ENCODE results near the gene ACBD4. TPM values are rescaled to one million over a fixed set of nuclear protein-coding genes. Genes with fewer than 3 reads are reported as not detected.

Gene ACBD4
- total and polyA plus RNA-seq, 7 donors = 13.2 to 36.5 (median 21.2) TPM

GRCh38 chr17:45156242-45156641, 20.8 kb downstream of the ACBD4 start:
- no peak for DNase-seq
- peak overlapping the region; percentile 30 to 99 (median 43) for H3K27ac ChIP-seq
- no peaks in the 10 kb centered on the region for H3K9me3 ChIP-seq
- H3K27me3 ChIP-seq = no peaks in the 10 kb centered on the region
- H3K4me1 ChIP-seq = peaks cover 0 to 80% (median 69%) of the 10 kb centered on the region in 4 donors
- intact Hi-C loops (cut with DNase I) = no loop called here
- no peak for TF ChIP-seq CTCF (IDR thresholded peaks at IDR 0.05)
- TF ChIP-seq POLR2A (IDR thresholded peaks at IDR 0.05) = no peak
- no peak for TF ChIP-seq POLR2AphosphoS5 (IDR thresholded peaks at IDR 0.05)
- no peak for TF ChIP-seq EP300 (IDR thresholded peaks at IDR 0.05)
- H3K36me3 ChIP-seq = no peaks in the 10 kb centered on the region
- 78 to 93% methylated on average over 3 of the region's 3 CpGs for WGBS, 2 donors
- no peak overlapping the region for H3K4me3 ChIP-seq

- intact Hi-C loops (cut with DNase I) = loop anchor here (1.0 to 5.0 kb wide), 2 partner anchors 12 to 37 kb away; partner anchors contain the start of gene HEXIM1
These were observed 25.2 kb downstream of the ACBD4 start for GRCh38 chr17:45160447-45161287.

GRCh38 chr17:45161288-45162024, 26.0 kb downstream of the ACBD4 start, which contains the start of gene HEXIM2:
Gene HEXIM2, plus strand, starts transcription at chr17:45161875. Its CDS starts 919 bp downstream, at chr17:45162794.
- Histone ChIP-seq H3K27me3 (no peaks in the 10 kb centered on the region), H3K4me1 (peaks cover 0 to 51% (median 44%) of the 10 kb centered on the region in 4 donors), H3K4me3 (peak within 1 kb of the TSS; percentile 83 to 91 (median 88)), H3K9me3 (no peaks in the 10 kb centered on the region), H3K27ac (peak within 1 kb of the TSS; percentile 98 to 99 (median 99)), H3K36me3 (no peaks in the 10 kb centered on the region)
- peak; percentile 96 to 99 (median 98) for TF ChIP-seq POLR2AphosphoS5 (IDR thresholded peaks at IDR 0.05)
- TF ChIP-seq POLR2A (IDR thresholded peaks at IDR 0.05) = peak; percentile 97
- peak in 1 of 4 donors; percentile 56 for TF ChIP-seq EP300 (IDR thresholded peaks at IDR 0.05)
- no peak for TF ChIP-seq CTCF (IDR thresholded peaks at IDR 0.05)
- WGBS, 2 donors = 0 to 1% methylated on average over 53 of the region's 53 CpGs
- intact Hi-C loops (cut with DNase I) = loop anchor here (1.0 to 5.0 kb wide), 2 partner anchors 13 to 36 kb away; partner anchors contain the start of gene HEXIM1
- peak; percentile 99 for DNase-seq

More at GRCh38 chr17:45160447-45161287, 25.2 kb downstream of the ACBD4 start:
- Histone ChIP-seq H3K36me3 (no peaks in the 10 kb centered on the region), H3K4me1 (peaks cover 0 to 55% (median 50%) of the 10 kb centered on the region in 4 donors), H3K4me3 (peak overlapping the region; percentile 83 to 91 (median 88)), H3K9me3 (no peaks in the 10 kb centered on the region), H3K27me3 (no peaks in the 10 kb centered on the region), H3K27ac (peak overlapping the region; percentile 98 to 99 (median 99))
- WGBS, 2 donors = 0 to 1% methylated on average over 48 of the region's 48 CpGs
- TF ChIP-seq POLR2A (IDR thresholded peaks at IDR 0.05) = no peak
- TF ChIP-seq EP300 (IDR thresholded peaks at IDR 0.05) = peak in 1 of 4 donors; percentile 13
- peak; percentile 85 for DNase-seq

GRCh38 chr17:45162025-45162687, 26.7 kb downstream of the ACBD4 start:
- intact Hi-C loops (cut with DNase I) = loop anchor here (5.0 kb wide), 1 partner anchor 35 kb away; no protein-coding TSS in a partner anchor
- H3K9me3 ChIP-seq = no peaks in the 10 kb centered on the region
- no peaks in the 10 kb centered on the region for H3K36me3 ChIP-seq
- peak overlapping the region; percentile 2 to 88 (median 56) for H3K4me3 ChIP-seq
- H3K27me3 ChIP-seq = no peaks in the 10 kb centered on the region
- peak; percentile 73 for DNase-seq
- 58 to 66% methylated on average over 9 of the region's 9 CpGs for WGBS, 2 donors
- TF ChIP-seq POLR2AphosphoS5 (IDR thresholded peaks at IDR 0.05) = no peak
- TF ChIP-seq POLR2A (IDR thresholded peaks at IDR 0.05) = no peak
- TF ChIP-seq EP300 (IDR thresholded peaks at IDR 0.05) = no peak
- TF ChIP-seq CTCF (IDR thresholded peaks at IDR 0.05) = no peak
- peak overlapping the region; percentile 68 to 99 (median 99) for H3K27ac ChIP-seq
- peaks cover 0 to 44% (median 40%) of the 10 kb centered on the region in 4 donors for H3K4me1 ChIP-seq
